Endothelial cell (in vitro differentiated cells): ENCODE measurements around the gene ITPKC. TPM values are rescaled to one million over a fixed set of nuclear protein-coding genes. Genes with fewer than 3 reads are reported as not detected.

Source experiments
- DNase-seq: peaks from one replicate; pipeline ENCODE4 v3.0.0; 2021; ENCODE audit warnings: low spot score
- H3K27ac Mint-ChIP-seq: one replicate; pipeline ENCODE4 v1.8.0; 2021; ENCODE audit warnings: mixed read lengths, inconsistent platforms; ENCODE audit not compliant: unreplicated experiment
- H3K27me3 Mint-ChIP-seq: one replicate; pipeline ENCODE4 v1.8.0; 2021; ENCODE audit warnings: mild to moderate bottlenecking, moderate library complexity, mixed read lengths, inconsistent platforms; ENCODE audit not compliant: unreplicated experiment
- H3K36me3 Mint-ChIP-seq: one replicate; pipeline ENCODE4 v1.8.0; 2021; ENCODE audit warnings: mild to moderate bottlenecking, low read depth, mixed read lengths, inconsistent platforms; ENCODE audit not compliant: unreplicated experiment
- H3K4me1 Mint-ChIP-seq: one replicate; pipeline ENCODE4 v1.8.0; 2021; ENCODE audit warnings: mild to moderate bottlenecking, mixed read lengths, inconsistent platforms; ENCODE audit not compliant: unreplicated experiment
- H3K4me3 Mint-ChIP-seq: one replicate; pipeline ENCODE4 v1.8.0; 2021; ENCODE audit warnings: mild to moderate bottlenecking, mixed read lengths, inconsistent platforms; ENCODE audit not compliant: unreplicated experiment
- H3K9me3 Mint-ChIP-seq: one replicate; pipeline ENCODE4 v1.8.0; 2021; ENCODE audit warnings: mixed read lengths, inconsistent platforms; ENCODE audit not compliant: unreplicated experiment
- CTCF ChIP-seq: fragments of 200-600 bp; sonication (generic); IDR thresholded peaks from one replicate; pipeline ENCODE4 v1.5.0; 2021; ENCODE audit warnings: antibody characterized with exemption; ENCODE audit not compliant: unreplicated experiment
- total RNA-seq: library from RNA; stranded (reverse); fragmentation: NEBNext Ultra II Directional; extraction: Animal tissue kit (Norgen Biotek cat#: 25700); gene quantifications from one replicate; pipeline ENCODE4 v1.2.1, GENCODE V29; 2021; ENCODE audit not compliant: unreplicated experiment

The ITPKC gene
- total RNA-seq, 1 donor from 2014 or later = 12.1 TPM

- no peak for DNase-seq
- Mint-ChIP-seq H3K4me1 (no peaks in the 10 kb centered on the region), H3K27ac (peak overlapping the region; percentile 58), H3K27me3 (peaks cover 10% of the 10 kb centered on the region), H3K36me3 (peaks cover 14% of the 10 kb centered on the region), H3K4me3 (peak overlapping the region; percentile 27), H3K9me3 (no peaks in the 10 kb centered on the region)
- no peak for TF ChIP-seq CTCF
These were observed 31.3 kb upstream of the ITPKC start for GRCh38 chr19:40685563-40685962.

GRCh38 chr19:40686882-40687524 is 29.9 kb upstream of the ITPKC start:
- peaks cover 12% of the 10 kb centered on the region for H3K27me3 Mint-ChIP-seq
- TF ChIP-seq CTCF = no peak
- H3K4me1 Mint-ChIP-seq = no peaks in the 10 kb centered on the region
- DNase-seq = no peak
- no peak overlapping the region for H3K4me3 Mint-ChIP-seq
- H3K9me3 Mint-ChIP-seq = no peaks in the 10 kb centered on the region
- H3K36me3 Mint-ChIP-seq = peaks cover 11% of the 10 kb centered on the region
- H3K27ac Mint-ChIP-seq = no peak overlapping the region

GRCh38 chr19:40687525-40688016 is 29.3 kb upstream of the ITPKC start:
- Mint-ChIP-seq H3K9me3 (no peaks in the 10 kb centered on the region), H3K27me3 (peaks cover 12% of the 10 kb centered on the region)

GRCh38 chr19:40688309-40688708 is 28.6 kb upstream of the ITPKC start:
- Mint-ChIP-seq H3K27ac (no peak overlapping the region), H3K9me3 (no peaks in the 10 kb centered on the region), H3K36me3 (peaks cover 11% of the 10 kb centered on the region), H3K4me3 (no peak overlapping the region), H3K27me3 (peaks cover 11% of the 10 kb centered on the region), H3K4me1 (no peaks in the 10 kb centered on the region)
- no peak for TF ChIP-seq CTCF
- DNase-seq = no peak

More at GRCh38 chr19:40687525-40688016, 29.3 kb upstream of the ITPKC start:
- Mint-ChIP-seq H3K36me3 (peaks cover 11% of the 10 kb centered on the region), H3K27ac (no peak overlapping the region), H3K4me3 (no peak overlapping the region), H3K4me1 (no peaks in the 10 kb centered on the region)
- no peak for DNase-seq
- TF ChIP-seq CTCF = no peak

- Mint-ChIP-seq H3K4me1 (no peaks in the 10 kb centered on the region), H3K27me3 (peaks cover 11% of the 10 kb centered on the region), H3K9me3 (no peaks in the 10 kb centered on the region), H3K36me3 (peaks cover 11% of the 10 kb centered on the region), H3K27ac (no peak overlapping the region), H3K4me3 (no peak overlapping the region)
- DNase-seq = no peak
- no peak for TF ChIP-seq CTCF
These were observed 27.9 kb upstream of the ITPKC start for GRCh38 chr19:40688987-40689338.
